Natural killer cell (primary cell): Measurements from ENCODE around the gene ULK1. TPM values are rescaled to one million over a fixed set of nuclear protein-coding genes. Genes with fewer than 3 reads are reported as not detected.

Source experiments
- ATAC-seq, 3 donors: fragments of 150-1000 bp in 2 of 3; fragments of 200-7000 bp in 1 of 3; cut with Tn5 transposase; 1 replicate in 1 of 3; 2 replicates in 2 of 3; pipeline ENCODE4 v1.10.0; 2021; ENCODE audit warnings: mild to moderate bottlenecking in 2 of 3, moderate library complexity in 2 of 3
- DNase-seq, 2 donors: peaks; one replicate each; pipeline versions ENCODE4 v3.0.0 to v3.0.0-alpha.2; 2013 to 2021; ENCODE audit warnings: mixed read lengths in 1 of 2
- H3K27ac ChIP-seq: one replicate; pipeline ENCODE4 v1.5.1; 2013; ENCODE audit warnings: mild to moderate bottlenecking, low read length
- H3K27me3 ChIP-seq: one replicate; pipeline ENCODE4 v1.6.1; 2013; ENCODE audit warnings: low read length; ENCODE audit not compliant: control insufficient read depth, insufficient read depth
- H3K36me3 ChIP-seq: one replicate; pipeline ENCODE4 v1.6.1; 2013; ENCODE audit warnings: low read length; ENCODE audit not compliant: control insufficient read depth, insufficient read depth
- H3K4me1 ChIP-seq: one replicate; pipeline ENCODE4 v1.6.1; 2013; ENCODE audit warnings: low read length; ENCODE audit not compliant: control insufficient read depth, insufficient read depth
- H3K4me3 ChIP-seq: one replicate; pipeline ENCODE4 v1.5.1; 2013; ENCODE audit warnings: low read length
- H3K9me3 ChIP-seq: one replicate; pipeline ENCODE4 v1.6.1; 2013; ENCODE audit warnings: low read length; ENCODE audit not compliant: control insufficient read depth, insufficient read depth
- H3K27ac Mint-ChIP-seq, 2 donors: one replicate each; pipeline ENCODE4 v1.8.0; 2022; ENCODE audit warnings: mild to moderate bottlenecking in 2 of 2, mixed read lengths in 2 of 2, moderate library complexity in 1 of 2
- H3K27me3 Mint-ChIP-seq, 2 donors: one replicate each; pipeline ENCODE4 v1.8.0; 2022; ENCODE audit warnings: low read depth in 2 of 2, mixed read lengths in 2 of 2
- H3K36me3 Mint-ChIP-seq: one replicate; pipeline ENCODE4 v1.8.0; 2022; ENCODE audit warnings: mixed read lengths
- H3K4me1 Mint-ChIP-seq, 2 donors: one replicate each; pipeline ENCODE4 v1.8.0; 2022; ENCODE audit warnings: mixed read lengths in 2 of 2
- H3K4me3 Mint-ChIP-seq: one replicate; pipeline ENCODE4 v1.8.0; 2022; ENCODE audit warnings: mild to moderate bottlenecking, moderate library complexity, mixed read lengths
- H3K9me3 Mint-ChIP-seq, 2 donors: one replicate each; pipeline ENCODE4 v1.8.0; 2022; ENCODE audit warnings: mixed read lengths in 2 of 2
- CTCF ChIP-seq: fragments of 200-600 bp; IDR thresholded peaks from one replicate; pipeline ENCODE4 v1.8.0; 2022; ENCODE audit warnings: antibody characterized with exemption
- WGBS: methylation state at CpG from one replicate; pipeline ENCODE4 v1.1.7; 2013; ENCODE audit warnings: missing lambda C conversion rate; ENCODE audit not compliant: insufficient coverage; 5-methylcytosine and 5-hydroxymethylcytosine counted together
- intact Hi-C: fragments of 100-400 bp; cut with micrococcal nuclease; formaldehyde crosslinking; loops from one replicate; pipeline ENCODE4 v1.14.2; 2022
- total RNA-seq, 4 donors: library from RNA; stranded (reverse); fragments of 120-200 nt in 1 of 4; gene quantifications; one replicate each; pipeline versions ENCODE4 v1.2.3 to v1.2.4, GENCODE V29; 2013 to 2022

Gene ULK1
- total RNA-seq, 3 donors from 2014 or later (not counting 1 experiment from before 2014, with no cell fraction given), result 99.1 to 142 (median 123) TPM

- intact Hi-C loops, result no loop called here
- H3K4me3 Mint-ChIP-seq, result no peak overlapping the region
- H3K27ac Mint-ChIP-seq, result no peak overlapping the region
- H3K27me3 ChIP-seq, result no peaks in the 10 kb centered on the region
- H3K36me3 ChIP-seq, result no peaks in the 10 kb centered on the region
- peaks cover 6% of the 10 kb centered on the region for H3K4me1 ChIP-seq
- H3K9me3 Mint-ChIP-seq, result no peaks in the 10 kb centered on the region
- peaks cover 0 to 3% of the 10 kb centered on the region in 2 donors for H3K27me3 Mint-ChIP-seq
- no peak overlapping the region for H3K27ac ChIP-seq
- H3K4me3 ChIP-seq, result no peak overlapping the region
- ATAC-seq (no peak), DNase-seq (no peak)
- no peak for TF ChIP-seq CTCF
- H3K36me3 Mint-ChIP-seq, result no peaks in the 10 kb centered on the region
- no peaks in the 10 kb centered on the region for H3K9me3 ChIP-seq
- 63% methylated on average over 4 of the region's 4 CpGs for WGBS
- peaks cover 6 to 12% of the 10 kb centered on the region in 2 donors for H3K4me1 Mint-ChIP-seq
Measured at GRCh38 chr12:131862084-131862441, 32.4 kb upstream of the ULK1 start.

- TF ChIP-seq CTCF, result no peak
- H3K36me3 Mint-ChIP-seq, result no peaks in the 10 kb centered on the region
- no peak overlapping the region for H3K27ac Mint-ChIP-seq
- H3K4me1 Mint-ChIP-seq, result peaks cover 6 to 12% of the 10 kb centered on the region in 2 donors
- ATAC-seq (no peak), DNase-seq (no peak)
- no peak overlapping the region for H3K4me3 Mint-ChIP-seq
- WGBS, result 84% methylated on average over 14 of the region's 14 CpGs
- H3K27me3 ChIP-seq, result no peaks in the 10 kb centered on the region
- intact Hi-C loops, result no loop called here
- no peak overlapping the region for H3K4me3 ChIP-seq
- no peaks in the 10 kb centered on the region for H3K36me3 ChIP-seq
- no peaks in the 10 kb centered on the region for H3K9me3 Mint-ChIP-seq
- peaks cover 0 to 3% of the 10 kb centered on the region in 2 donors for H3K27me3 Mint-ChIP-seq
- H3K9me3 ChIP-seq, result no peaks in the 10 kb centered on the region
- H3K4me1 ChIP-seq, result peaks cover 6% of the 10 kb centered on the region
- no peak overlapping the region for H3K27ac ChIP-seq
Measured at GRCh38 chr12:131862600-131862993, 31.8 kb upstream of the ULK1 start.

GRCh38 chr12:131862994-131863710, 31.3 kb upstream of the ULK1 start:
- Mint-ChIP-seq H3K4me3 (no peak overlapping the region), H3K9me3 (no peaks in the 10 kb centered on the region), H3K36me3 (no peaks in the 10 kb centered on the region), H3K4me1 (peaks cover 6 to 12% of the 10 kb centered on the region in 2 donors), H3K27me3 (peaks cover 0 to 3% of the 10 kb centered on the region in 2 donors), H3K27ac (no peak overlapping the region)
- no peaks in the 10 kb centered on the region for H3K27me3 ChIP-seq
- WGBS, result 61% methylated on average over 20 of the region's 20 CpGs
- intact Hi-C loops, result no loop called here
- H3K36me3 ChIP-seq, result no peaks in the 10 kb centered on the region
- H3K4me1 ChIP-seq, result peaks cover 6% of the 10 kb centered on the region
- no peaks in the 10 kb centered on the region for H3K9me3 ChIP-seq
- DNase-seq (no peak), ATAC-seq (no peak)
- no peak overlapping the region for H3K27ac ChIP-seq
- TF ChIP-seq CTCF, result no peak
- H3K4me3 ChIP-seq, result no peak overlapping the region
